ENCODE results near the gene OTOA. TPM values are rescaled to one million over a fixed set of nuclear protein-coding genes. Genes with fewer than 3 reads are reported as not detected.
A peak's percentile ranks its signal among the peaks of the same experiment; 100 is the strongest.

OTOA gene
- total RNA-seq, 1 donor from 2014 or later = not detected

GRCh38 chr16:21618281-21618680 is 45.5 kb upstream of the OTOA start:
- no peaks in the 10 kb centered on the region for H3K4me1 ChIP-seq
- H3F3A ChIP-seq (ENCODE audit: low read depth) = no peaks in the 10 kb centered on the region
- H4K20me1 ChIP-seq (ENCODE audit: low read depth) = peaks cover 15% of the 10 kb centered on the region
- no peak overlapping the region for H3K27ac ChIP-seq
- H3K27me3 ChIP-seq = no peaks in the 10 kb centered on the region
- H3K4me3 ChIP-seq = no peak overlapping the region
- H3K9me3 ChIP-seq (ENCODE audit: low read depth) = no peaks in the 10 kb centered on the region
- TF ChIP-seq CTCF (IDR thresholded peaks at IDR 0.05) = no peak
- TF ChIP-seq EZH2 (IDR thresholded peaks at IDR 0.05) = no peak
- TF ChIP-seq EZH2phosphoT487 (IDR thresholded peaks at IDR 0.05) = no peak
- H3K9ac ChIP-seq = no peak overlapping the region
- no peak overlapping the region for H3K4me2 ChIP-seq
- no peak for DNase-seq (ENCODE audit: low spot score)
- Mint-ChIP-seq H3K4me3 (no peak overlapping the region), H3K9me3 (no peaks in the 10 kb centered on the region), H3K27me3 (ENCODE audit: insufficient read depth, low read depth) (no peaks in the 10 kb centered on the region), H3K27ac (no peak overlapping the region), H3K36me3 (peaks cover 16% of the 10 kb centered on the region), H3K4me1 (no peaks in the 10 kb centered on the region)
- H3K79me2 ChIP-seq (ENCODE audit: low read depth) = peaks cover 54% of the 10 kb centered on the region
- no peak overlapping the region for H2AFZ ChIP-seq (replicated peaks)
- peaks cover 7% of the 10 kb centered on the region for H3K36me3 ChIP-seq

- no peak for DNase-seq (ENCODE audit: low spot score)
- H3K4me3 Mint-ChIP-seq = no peak overlapping the region
- TF ChIP-seq EZH2phosphoT487 (IDR thresholded peaks at IDR 0.05) (no peak), CTCF (IDR thresholded peaks at IDR 0.05) (no peak), EZH2 (IDR thresholded peaks at IDR 0.05) (no peak)
- H3K27ac Mint-ChIP-seq = peak overlapping the region; percentile 33
- Histone ChIP-seq H3K4me1 (no peaks in the 10 kb centered on the region), H3K4me3 (no peak overlapping the region), H3F3A (ENCODE audit: low read depth) (no peaks in the 10 kb centered on the region), H3K27me3 (no peaks in the 10 kb centered on the region), H2AFZ (replicated peaks) (no peak overlapping the region), H3K79me2 (ENCODE audit: low read depth) (peaks cover 38% of the 10 kb centered on the region), H3K27ac (no peak overlapping the region), H3K36me3 (peaks cover 8% of the 10 kb centered on the region), H3K9ac (no peak overlapping the region), H3K9me3 (ENCODE audit: low read depth) (no peaks in the 10 kb centered on the region), H4K20me1 (ENCODE audit: low read depth) (peaks cover 3% of the 10 kb centered on the region), H3K4me2 (no peak overlapping the region)
- no peaks in the 10 kb centered on the region for H3K4me1 Mint-ChIP-seq
- no peaks in the 10 kb centered on the region for H3K9me3 Mint-ChIP-seq
- peaks cover 16% of the 10 kb centered on the region for H3K36me3 Mint-ChIP-seq
- H3K27me3 Mint-ChIP-seq (ENCODE audit: insufficient read depth, low read depth) = no peaks in the 10 kb centered on the region
Observed at GRCh38 chr16:21619765-21620425, 43.9 kb upstream of the OTOA start.

- TF ChIP-seq EZH2 (IDR thresholded peaks at IDR 0.05) (no peak), EZH2phosphoT487 (IDR thresholded peaks at IDR 0.05) (no peak), CTCF (IDR thresholded peaks at IDR 0.05) (no peak)
- no peak overlapping the region for H3K4me3 Mint-ChIP-seq
- no peak overlapping the region for H3K27ac Mint-ChIP-seq
- Histone ChIP-seq H3K9me3 (ENCODE audit: low read depth) (no peaks in the 10 kb centered on the region), H2AFZ (replicated peaks) (no peak overlapping the region), H3K4me3 (no peak overlapping the region), H3K27me3 (no peaks in the 10 kb centered on the region), H3K27ac (no peak overlapping the region), H4K20me1 (ENCODE audit: low read depth) (peaks cover 3% of the 10 kb centered on the region), H3K4me2 (no peak overlapping the region), H3K79me2 (ENCODE audit: low read depth) (peaks cover 31% of the 10 kb centered on the region), H3K9ac (no peak overlapping the region), H3K36me3 (peaks cover 12% of the 10 kb centered on the region), H3F3A (ENCODE audit: low read depth) (no peaks in the 10 kb centered on the region), H3K4me1 (no peaks in the 10 kb centered on the region)
- H3K9me3 Mint-ChIP-seq = no peaks in the 10 kb centered on the region
- H3K4me1 Mint-ChIP-seq = no peaks in the 10 kb centered on the region
- no peak for DNase-seq (ENCODE audit: low spot score)
- no peaks in the 10 kb centered on the region for H3K27me3 Mint-ChIP-seq (ENCODE audit: insufficient read depth, low read depth)
- H3K36me3 Mint-ChIP-seq = peaks cover 17% of the 10 kb centered on the region
Observed at GRCh38 chr16:21620592-21620991, 43.2 kb upstream of the OTOA start.
